SK-N-DZ (cell line): ENCODE measurements around the gene VAT1.
"Not testable (repeated sequence)": the region's sequence is repeated elsewhere in the genome, so short reads cannot be mapped to it uniquely, and the experiment has no call there.

Experiments
- DNase-seq: peaks from one replicate; pipeline ENCODE4 v3.0.0-alpha.2; 2015; ENCODE audit warnings: low spot score

The VAT1 gene

DNA sequence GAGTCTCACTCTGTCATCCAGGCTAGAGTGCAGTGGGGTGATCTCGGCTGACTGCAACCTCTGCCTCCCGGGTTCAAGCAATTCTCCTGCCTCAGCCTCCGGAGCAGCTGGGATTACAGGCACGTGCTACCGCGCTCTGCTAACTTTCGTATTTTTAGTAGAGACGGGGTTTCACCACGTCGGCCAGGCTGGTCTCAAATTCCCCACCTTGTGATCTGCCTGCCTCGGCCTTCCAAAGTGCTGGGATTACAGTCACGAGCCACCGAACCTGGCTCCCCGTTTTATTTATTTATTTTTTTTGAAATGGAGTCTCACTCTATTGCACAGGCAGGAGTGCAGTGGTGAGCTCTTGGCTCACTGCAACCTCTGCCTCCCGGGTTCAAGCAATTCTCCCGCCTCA, 46.5 kb downstream of the VAT1 start:
- not testable (repeated sequence) for DNase-seq

DNA sequence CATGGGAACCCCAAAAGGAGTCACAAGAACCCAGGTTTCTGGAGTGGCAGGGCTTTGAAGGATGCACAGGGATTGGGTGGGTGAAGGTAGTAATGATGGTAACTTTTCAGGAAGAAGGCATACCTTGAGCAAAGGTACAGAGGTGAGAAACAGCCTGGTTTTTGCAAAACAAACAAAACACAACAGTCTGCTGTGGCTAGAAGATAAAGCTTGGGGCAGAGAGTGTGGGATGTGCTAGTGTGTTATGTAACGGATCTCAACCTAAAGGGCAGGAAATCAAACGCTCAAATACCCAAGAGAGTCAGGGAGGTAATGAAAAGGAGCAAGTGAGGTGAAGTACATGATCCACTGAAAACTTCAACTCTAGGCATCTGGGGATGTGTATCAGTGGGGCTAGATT, 46.9 kb downstream of the VAT1 start:
- DNase-seq = no peak

DNA sequence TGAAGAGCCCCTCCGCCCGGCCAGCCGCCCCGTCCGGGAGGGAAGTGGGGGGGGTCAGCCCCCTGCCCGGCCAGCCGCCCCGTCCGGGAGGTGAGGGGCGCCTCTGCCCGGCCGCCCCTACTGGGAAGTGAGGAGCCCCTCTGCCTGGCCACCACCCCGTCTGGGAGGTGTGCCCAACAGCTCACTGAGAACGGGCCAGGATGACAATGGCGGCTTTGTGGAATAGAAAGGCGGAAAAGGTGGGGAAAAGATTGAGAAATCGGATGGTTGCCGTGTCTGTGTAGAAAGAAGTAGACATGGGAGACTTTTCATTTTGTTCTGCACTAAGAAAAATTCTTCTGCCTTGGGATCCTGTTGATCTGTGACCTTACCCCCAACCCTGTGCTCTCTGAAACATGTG, 48.9 kb downstream of the VAT1 start:
- not testable (repeated sequence) for DNase-seq

DNA sequence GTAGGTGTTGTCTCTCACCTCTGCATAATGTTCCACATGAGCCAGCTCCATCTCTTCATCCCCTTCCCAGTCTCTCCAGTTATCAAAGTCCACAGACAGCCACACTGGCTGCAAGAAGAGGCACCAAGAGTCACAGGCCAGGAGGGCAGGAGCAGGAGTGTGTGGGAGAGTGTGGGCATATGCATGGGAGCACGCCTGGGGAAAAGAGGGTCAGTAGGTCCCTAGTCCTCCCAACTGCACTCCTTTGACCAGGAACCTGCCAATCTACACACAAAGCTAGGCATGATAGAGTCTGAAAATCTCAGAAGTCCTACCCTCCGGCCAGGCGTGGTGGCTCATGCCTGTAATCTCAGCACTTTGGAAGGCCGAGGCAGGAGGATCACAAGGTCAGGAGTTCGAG, 50.6 kb downstream of the VAT1 start:
- DNase-seq = no peak

DNA sequence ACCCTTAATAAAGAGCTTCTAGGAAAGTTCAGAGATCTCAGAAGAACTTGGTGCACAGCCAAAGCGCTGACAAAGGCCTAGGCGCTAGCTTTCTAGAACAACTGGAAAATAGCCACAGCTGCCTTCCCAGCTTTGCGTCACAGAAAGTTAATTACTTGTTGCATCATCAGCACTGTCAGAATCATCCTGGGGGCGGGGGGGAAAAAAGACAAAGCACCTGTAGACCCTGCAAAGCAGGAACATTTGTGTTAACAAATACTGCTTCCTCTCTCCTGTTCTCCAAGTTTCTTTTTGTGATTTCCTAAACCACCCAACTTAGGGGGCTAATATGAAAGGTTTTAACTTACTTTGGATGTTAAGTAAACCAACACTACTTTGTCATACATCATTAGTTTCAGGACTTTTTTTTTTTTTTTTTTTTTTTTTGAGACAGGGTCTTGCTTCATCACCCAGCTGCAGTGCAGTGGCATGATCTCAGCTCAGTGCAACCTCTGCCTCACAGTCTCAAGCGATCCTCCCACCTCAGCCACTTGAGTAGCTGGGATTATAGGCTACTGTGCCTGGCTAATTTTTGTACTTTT, 53.1 kb downstream of the VAT1 start:
- DNase-seq = no peak

DNA sequence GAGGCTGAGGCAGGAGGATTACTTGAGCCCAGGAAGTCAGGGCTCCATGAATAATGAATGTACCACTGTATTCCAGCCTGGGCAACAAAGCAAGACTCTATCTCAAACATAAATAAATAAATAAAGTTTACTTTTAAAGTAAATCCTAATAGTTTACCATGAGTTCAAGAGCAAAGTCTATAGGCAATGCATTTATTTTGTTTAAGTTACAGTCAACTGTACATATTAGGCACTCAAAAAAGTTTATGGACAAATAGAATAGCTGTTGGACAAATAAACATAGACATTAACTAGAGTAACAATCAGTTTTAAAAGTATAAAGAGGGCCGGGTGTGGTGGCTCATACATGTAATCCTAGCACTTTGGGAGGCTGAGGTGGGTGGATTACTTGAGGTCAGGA, 54.3 kb downstream of the VAT1 start:
- no peak for DNase-seq
